ENCODE results near the gene SOX10. TPM values are rescaled to one million over a fixed set of nuclear protein-coding genes. Genes with fewer than 3 reads are reported as not detected.
"Not testable (repeated sequence)": the region's sequence is repeated elsewhere in the genome, so short reads cannot be mapped to it uniquely, and the experiment has no call there.

The SOX10 gene
- total RNA-seq, 1 experiment from 2014 or later: not detected

DNA sequence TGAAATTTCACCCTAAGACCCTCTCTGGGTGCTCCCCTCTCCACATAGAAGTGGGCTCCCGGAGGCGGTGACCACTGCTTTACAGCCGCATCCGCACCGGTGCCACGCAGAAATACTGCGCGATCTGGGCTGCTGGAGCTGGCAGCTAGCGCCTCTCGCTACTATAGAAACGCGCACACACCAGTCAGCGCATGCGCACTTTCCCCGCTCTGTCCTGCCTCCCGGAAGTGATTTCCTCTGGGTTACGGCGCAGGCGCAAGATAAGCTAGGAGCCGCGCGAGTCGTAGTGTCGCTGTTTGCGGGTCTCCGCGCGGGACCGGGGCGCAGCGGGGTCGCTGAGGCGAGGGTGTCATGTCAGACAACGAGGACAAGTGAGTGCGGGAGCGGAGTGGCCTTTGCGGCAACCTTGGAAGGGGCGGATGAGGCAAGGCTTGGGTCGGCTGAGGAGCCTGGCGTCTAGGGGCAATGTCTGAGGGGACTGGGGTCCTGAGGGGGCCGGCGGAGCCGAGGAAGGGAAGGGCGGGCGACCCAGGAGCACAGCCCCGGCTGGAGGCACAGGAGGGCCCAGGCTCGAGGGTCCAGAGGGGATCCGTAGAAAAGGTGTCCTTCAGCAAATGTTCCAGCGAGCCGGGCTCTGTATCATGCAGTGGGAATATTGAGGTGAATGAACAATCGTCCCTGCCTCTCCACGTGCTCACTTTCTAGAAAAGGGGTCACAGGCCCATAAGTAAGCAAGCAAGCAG is 30.7 kb downstream of the SOX10 start, which contains the start of the genes C22orf23 and POLR2F:
TSS of gene C22orf23 (minus strand) at position 165 of the 743 bp plus-strand sequence. CDS start 452 bp downstream, outside the sequence.
TSS of gene POLR2F (plus strand) at position 263 of the 743 bp plus-strand sequence. CDS start at position 352, 89 bp downstream.
- Histone ChIP-seq H3K9ac (ENCODE audit: low read length) (peak within 1 kb of the TSS; percentile 93), H3K4me1 (ENCODE audit: control insufficient read depth in 1 of 2, insufficient read depth in 2 of 2, low read length in 2 of 2) (peaks cover 7 to 17% of the 10 kb centered on the region in 2 experiments; a peak in 3 of 4 replicates), H3K9me3 (ENCODE audit: control insufficient read depth in 1 of 2, insufficient read depth in 1 of 2, low read depth in 1 of 2, low read length in 2 of 2) (no peaks in the 10 kb centered on the region), H3K27ac (ENCODE audit: low read depth, low read length) (peak within 1 kb of the TSS; percentile 63), H3K79me2 (ENCODE audit: insufficient read depth, low read length) (peaks cover 46% of the 10 kb centered on the region), H3K4me3 (replicated peaks in 1 of 2; ENCODE audit: low read depth in 1 of 2, low read length in 2 of 2) (peak within 1 kb of the TSS; percentile 99), H3K27me3 (ENCODE audit: insufficient read depth, low read length) (no peaks in the 10 kb centered on the region), H3K36me3 (ENCODE audit: control insufficient read depth in 1 of 2, insufficient read depth in 2 of 2, low read length in 2 of 2) (peaks cover 14 to 19% of the 10 kb centered on the region in 2 experiments; a peak in 3 of 4 replicates), H3K4me2 (ENCODE audit: low read length) (peak within 1 kb of the TSS; percentile 99), H2AFZ (ENCODE audit: low read depth, low read length, poor library complexity, severe bottlenecking) (no peak within 1 kb of the TSS), H4K20me1 (ENCODE audit: insufficient read depth) (no peaks in the 10 kb centered on the region), H3K9me2 (ENCODE audit: insufficient read depth) (no peaks in the 10 kb centered on the region)
- RAD21 ChIA-PET (ENCODE audit: low non-redundant PET in 1 of 2, low total read pairs in 2 of 2, uncharacterized antibody in 2 of 2, unreplicated experiment in 2 of 2): interaction anchor here in 1 of 2 experiments (1.2 kb wide), 1 partner anchor 10 kb away, joined by 3 read pairs; no protein-coding TSS in a partner anchor
- TF ChIP-seq POLR2AphosphoS5 (IDR thresholded peaks at IDR 0.05; ENCODE audit: low read depth, low read length) (peak; percentile 90), SIN3A (IDR thresholded peaks at IDR 0.05; ENCODE audit: low read depth) (peak; percentile 84), ELF1 (IDR thresholded peaks at IDR 0.05; ENCODE audit: borderline replicate concordance, low read depth) (peak; percentile 67; the same call in 1 of the 2 replicates), FOSL1 (IDR thresholded peaks at IDR 0.05; ENCODE audit: low read depth) (no peak), POLR2A (IDR thresholded peaks at IDR 0.05; ENCODE audit: borderline replicate concordance, extremely low read depth, insufficient read depth, insufficient read length) (peak; percentile 56)
- TF ChIP-seq, protein P1, sequence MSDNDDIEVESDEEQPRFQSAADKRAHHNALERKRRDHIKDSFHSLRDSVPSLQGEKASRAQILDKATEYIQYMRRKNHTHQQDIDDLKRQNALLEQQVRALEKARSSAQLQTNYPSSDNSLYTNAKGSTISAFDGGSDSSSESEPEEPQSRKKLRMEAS (IDR thresholded peaks at IDR 0.05): no peak; the same call in 1 of the 2 replicates
- POLR2A ChIA-PET: interaction anchor here (1.0 to 1.3 kb wide), 4 partner anchors 10 to 146 kb away, joined by 3 to 8 read pairs (median 4); partner anchors contain the start of gene GCAT
- BruUV-seq (replicated peaks): TSS peak; percentile 63
- intact Hi-C loops (cut with micrococcal nuclease): no loop called here
- CTCF ChIA-PET: interaction anchor here (0.7 to 2.0 kb wide), 4 partner anchors 12 to 99 kb away, joined by 3 to 13 read pairs (median 6); no protein-coding TSS in a partner anchor
- DNase-seq (ENCODE audit: low read depth, low spot score): peak; percentile 86
- ATAC-seq: peak; percentile 95

DNA sequence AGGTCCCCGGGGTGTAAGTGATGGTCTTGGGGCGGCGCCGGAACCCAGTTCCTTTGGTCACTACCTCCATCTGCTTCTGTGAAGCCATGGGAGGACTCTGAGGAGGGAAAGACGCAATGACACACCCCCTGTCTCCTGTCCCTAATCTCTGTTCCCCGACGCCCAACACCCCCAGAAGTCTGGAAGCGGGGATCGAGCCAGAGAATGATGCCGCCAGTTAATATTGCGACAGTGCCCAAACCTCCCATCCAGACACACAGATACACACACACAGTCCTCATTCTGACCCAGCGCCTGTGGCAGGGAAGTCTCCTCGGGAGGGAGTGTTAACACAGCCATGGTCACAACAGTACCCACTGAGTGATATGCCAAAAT is 31.3 kb downstream of the SOX10 start:
- intact Hi-C loops (cut with micrococcal nuclease): no loop called here
- BruUV-seq (replicated peaks): TSS peak; percentile 52
- TF ChIP-seq ATF3 (IDR thresholded peaks at IDR 0.05): no peak
- TF ChIP-seq SIN3A (IDR thresholded peaks at IDR 0.05; ENCODE audit: low read depth): no peak
- ATAC-seq (no peak), DNase-seq (ENCODE audit: low read depth, low spot score) (no peak)
- Histone ChIP-seq H3K9ac (ENCODE audit: low read length) (peak overlapping the region; percentile 93), H4K20me1 (ENCODE audit: insufficient read depth) (no peaks in the 10 kb centered on the region), H3K4me2 (ENCODE audit: low read length) (peak overlapping the region; percentile 99), H3K9me3 (ENCODE audit: control insufficient read depth in 1 of 2, insufficient read depth in 1 of 2, low read depth in 1 of 2, low read length in 2 of 2) (no peaks in the 10 kb centered on the region), H3K4me3 (replicated peaks in 1 of 2; ENCODE audit: low read depth in 1 of 2, low read length in 2 of 2) (peak overlapping the region; percentile 99), H3K4me1 (ENCODE audit: control insufficient read depth in 1 of 2, insufficient read depth in 2 of 2, low read length in 2 of 2) (peaks cover 7 to 17% of the 10 kb centered on the region in 2 experiments; a peak in 3 of 4 replicates), H3K27ac (ENCODE audit: low read depth, low read length) (no peak overlapping the region; the same call in 1 of the 2 replicates), H3K27me3 (ENCODE audit: insufficient read depth, low read length) (no peaks in the 10 kb centered on the region), H2AFZ (ENCODE audit: low read depth, low read length, poor library complexity, severe bottlenecking) (no peak overlapping the region), H3K36me3 (ENCODE audit: control insufficient read depth in 1 of 2, insufficient read depth in 2 of 2, low read length in 2 of 2) (peaks cover 11 to 15% of the 10 kb centered on the region in 2 experiments; a peak in 3 of 4 replicates), H3K79me2 (ENCODE audit: insufficient read depth, low read length) (peaks cover 42% of the 10 kb centered on the region), H3K9me2 (ENCODE audit: insufficient read depth) (no peaks in the 10 kb centered on the region)
- CTCF ChIA-PET: interaction anchor here (0.8 to 2.0 kb wide), 3 partner anchors 13 to 99 kb away, joined by 3 to 13 read pairs (median 8); no protein-coding TSS in a partner anchor
- RAD21 ChIA-PET (ENCODE audit: low non-redundant PET in 1 of 2, low total read pairs in 2 of 2, uncharacterized antibody in 2 of 2, unreplicated experiment in 2 of 2): no interaction called here
- POLR2A ChIA-PET: interaction anchor here (1.0 to 1.3 kb wide), 4 partner anchors 9 to 146 kb away, joined by 3 to 8 read pairs (median 4); partner anchors contain the start of gene GCAT

GRCh38 chr22:37952629-37953028 is 31.7 kb downstream of the SOX10 start:
- peak overlapping the region; percentile 99 for H3K4me2 ChIP-seq (ENCODE audit: low read length)
- H3K9ac ChIP-seq (ENCODE audit: low read length): peak overlapping the region; percentile 93; the same call in 1 of the 2 replicates
- H3K27ac ChIP-seq (ENCODE audit: low read depth, low read length); RAD21 ChIA-PET (ENCODE audit: low non-redundant PET in 1 of 2, low total read pairs in 2 of 2, uncharacterized antibody in 2 of 2, unreplicated experiment in 2 of 2); POLR2A ChIA-PET; ATAC-seq; H2AFZ ChIP-seq (ENCODE audit: low read depth, low read length, poor library complexity, severe bottlenecking); H4K20me1 ChIP-seq (ENCODE audit: insufficient read depth); DNase-seq (ENCODE audit: low read depth, low spot score); BruUV-seq (replicated peaks); H3K9me3 ChIP-seq (ENCODE audit: control insufficient read depth in 1 of 2, insufficient read depth in 1 of 2, low read depth in 1 of 2, low read length in 2 of 2); H3K27me3 ChIP-seq (ENCODE audit: insufficient read depth, low read length); H3K9me2 ChIP-seq (ENCODE audit: insufficient read depth); intact Hi-C loops (cut with micrococcal nuclease); CTCF ChIA-PET: not testable (repeated sequence)
- peak overlapping the region in 1 of 2 experiments; percentile 99; a peak in 2 of 4 replicates for H3K4me3 ChIP-seq (replicated peaks in 1 of 2; ENCODE audit: low read depth in 1 of 2, low read length in 2 of 2)
- H3K79me2 ChIP-seq (ENCODE audit: insufficient read depth, low read length): peaks cover 39% of the 10 kb centered on the region
- H3K4me1 ChIP-seq (ENCODE audit: control insufficient read depth in 1 of 2, insufficient read depth in 2 of 2, low read length in 2 of 2): peaks cover 7 to 17% of the 10 kb centered on the region in 2 experiments; a peak in 3 of 4 replicates
- peaks cover 11% of the 10 kb centered on the region in 2 experiments; a peak in 3 of 4 replicates for H3K36me3 ChIP-seq (ENCODE audit: control insufficient read depth in 1 of 2, insufficient read depth in 2 of 2, low read length in 2 of 2)
